ENCODE results near the gene CERCAM.

Gene CERCAM

DNA sequence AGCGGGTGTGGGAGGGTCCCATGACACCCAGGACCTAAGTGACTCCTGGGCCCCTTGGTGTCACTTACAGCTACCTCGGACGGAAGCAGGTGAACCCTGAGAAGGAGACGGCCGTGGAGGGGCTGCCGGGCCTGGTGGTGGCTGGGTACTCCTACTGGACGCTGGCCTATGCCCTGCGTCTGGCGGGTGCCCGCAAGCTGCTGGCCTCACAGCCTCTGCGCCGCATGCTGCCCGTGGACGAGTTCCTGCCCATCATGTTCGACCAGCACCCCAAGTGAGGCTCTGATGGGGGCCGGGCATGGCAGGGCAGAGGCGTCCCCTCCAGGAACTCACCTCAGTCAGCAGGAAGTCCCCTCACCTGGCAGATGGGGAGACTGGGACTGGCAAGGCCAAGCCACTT lies 13.7 kb downstream of the CERCAM start:
- Histone ChIP-seq H3K4me1 (ENCODE audit: insufficient read depth, low read length, severe bottlenecking) (no peaks in the 10 kb centered on the region), H4K20me1 (ENCODE audit: insufficient read depth, low read length) (no peaks in the 10 kb centered on the region), H3K9me3 (ENCODE audit: low read length) (no peaks in the 10 kb centered on the region), H3K9ac (ENCODE audit: low read length) (no peak overlapping the region), H3K4me2 (ENCODE audit: low read length) (no peak overlapping the region), H3K4me3 (ENCODE audit: low read depth, low read length, poor library complexity, severe bottlenecking) (no peak overlapping the region), H3K27ac (ENCODE audit: low read depth, low read length, poor library complexity, severe bottlenecking) (no peak overlapping the region), H2AFZ (ENCODE audit: low read length) (no peak overlapping the region), H3K36me3 (ENCODE audit: insufficient read depth, low read length) (no peaks in the 10 kb centered on the region), H3K79me2 (ENCODE audit: insufficient read depth, low read length) (no peaks in the 10 kb centered on the region), H3K9me2 (ENCODE audit: low read depth, low read length) (no peaks in the 10 kb centered on the region), H3K27me3 (ENCODE audit: insufficient read depth, low read length) (0 out of 2 replicates have a peak, but pooled peaks cover 4% of the 10 kb centered on the region), H3F3A (ENCODE audit: insufficient read depth, low read length) (no peaks in the 10 kb centered on the region)
- TF ChIP-seq, protein P1, sequence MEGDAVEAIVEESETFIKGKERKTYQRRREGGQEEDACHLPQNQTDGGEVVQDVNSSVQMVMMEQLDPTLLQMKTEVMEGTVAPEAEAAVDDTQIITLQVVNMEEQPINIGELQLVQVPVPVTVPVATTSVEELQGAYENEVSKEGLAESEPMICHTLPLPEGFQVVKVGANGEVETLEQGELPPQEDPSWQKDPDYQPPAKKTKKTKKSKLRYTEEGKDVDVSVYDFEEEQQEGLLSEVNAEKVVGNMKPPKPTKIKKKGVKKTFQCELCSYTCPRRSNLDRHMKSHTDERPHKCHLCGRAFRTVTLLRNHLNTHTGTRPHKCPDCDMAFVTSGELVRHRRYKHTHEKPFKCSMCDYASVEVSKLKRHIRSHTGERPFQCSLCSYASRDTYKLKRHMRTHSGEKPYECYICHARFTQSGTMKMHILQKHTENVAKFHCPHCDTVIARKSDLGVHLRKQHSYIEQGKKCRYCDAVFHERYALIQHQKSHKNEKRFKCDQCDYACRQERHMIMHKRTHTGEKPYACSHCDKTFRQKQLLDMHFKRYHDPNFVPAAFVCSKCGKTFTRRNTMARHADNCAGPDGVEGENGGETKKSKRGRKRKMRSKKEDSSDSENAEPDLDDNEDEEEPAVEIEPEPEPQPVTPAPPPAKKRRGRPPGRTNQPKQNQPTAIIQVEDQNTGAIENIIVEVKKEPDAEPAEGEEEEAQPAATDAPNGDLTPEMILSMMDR (IDR thresholded peaks at IDR 0.05; ENCODE audit: low read length): no peak
- no peak for TF ChIP-seq EZH2 (IDR thresholded peaks at IDR 0.05; ENCODE audit: borderline replicate concordance, low read length)

DNA sequence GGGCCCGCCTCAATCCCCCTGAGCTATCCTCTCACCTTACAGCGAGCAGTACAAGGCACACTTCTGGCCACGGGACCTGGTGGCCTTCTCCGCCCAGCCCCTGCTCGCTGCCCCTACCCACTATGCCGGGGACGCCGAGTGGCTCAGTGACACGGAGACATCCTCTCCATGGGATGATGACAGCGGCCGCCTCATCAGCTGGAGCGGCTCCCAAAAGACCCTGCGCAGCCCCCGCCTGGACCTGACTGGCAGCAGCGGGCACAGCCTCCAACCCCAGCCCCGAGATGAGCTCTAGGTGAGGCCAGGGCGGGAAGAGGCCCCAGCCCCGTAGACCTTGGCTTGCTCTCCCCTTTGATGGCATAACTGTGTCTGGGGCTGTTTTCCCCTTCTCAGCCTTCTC lies 15.0 kb downstream of the CERCAM start:
- no peaks in the 10 kb centered on the region for H3K79me2 ChIP-seq (ENCODE audit: insufficient read depth, low read length)
- no peaks in the 10 kb centered on the region for H3K9me3 ChIP-seq (ENCODE audit: low read length)
- no peaks in the 10 kb centered on the region for H3K9me2 ChIP-seq (ENCODE audit: low read depth, low read length)
- H3F3A ChIP-seq (ENCODE audit: insufficient read depth, low read length): no peaks in the 10 kb centered on the region
- 0 out of 2 replicates have a peak, but pooled peaks cover 4% of the 10 kb centered on the region for H3K27me3 ChIP-seq (ENCODE audit: insufficient read depth, low read length)
- H3K27ac ChIP-seq (ENCODE audit: low read depth, low read length, poor library complexity, severe bottlenecking): no peak overlapping the region
- no peaks in the 10 kb centered on the region for H3K36me3 ChIP-seq (ENCODE audit: insufficient read depth, low read length)
- TF ChIP-seq, protein P1 (IDR thresholded peaks at IDR 0.05; ENCODE audit: low read length): no peak
- TF ChIP-seq EZH2 (IDR thresholded peaks at IDR 0.05; ENCODE audit: borderline replicate concordance, low read length): no peak
- no peaks in the 10 kb centered on the region for H3K4me1 ChIP-seq (ENCODE audit: insufficient read depth, low read length, severe bottlenecking)
- no peak overlapping the region for H3K9ac ChIP-seq (ENCODE audit: low read length)
- no peak overlapping the region for H3K4me3 ChIP-seq (ENCODE audit: low read depth, low read length, poor library complexity, severe bottlenecking)
- no peaks in the 10 kb centered on the region for H4K20me1 ChIP-seq (ENCODE audit: insufficient read depth, low read length)
- H2AFZ ChIP-seq (ENCODE audit: low read length): no peak overlapping the region
- no peak overlapping the region for H3K4me2 ChIP-seq (ENCODE audit: low read length)

DNA sequence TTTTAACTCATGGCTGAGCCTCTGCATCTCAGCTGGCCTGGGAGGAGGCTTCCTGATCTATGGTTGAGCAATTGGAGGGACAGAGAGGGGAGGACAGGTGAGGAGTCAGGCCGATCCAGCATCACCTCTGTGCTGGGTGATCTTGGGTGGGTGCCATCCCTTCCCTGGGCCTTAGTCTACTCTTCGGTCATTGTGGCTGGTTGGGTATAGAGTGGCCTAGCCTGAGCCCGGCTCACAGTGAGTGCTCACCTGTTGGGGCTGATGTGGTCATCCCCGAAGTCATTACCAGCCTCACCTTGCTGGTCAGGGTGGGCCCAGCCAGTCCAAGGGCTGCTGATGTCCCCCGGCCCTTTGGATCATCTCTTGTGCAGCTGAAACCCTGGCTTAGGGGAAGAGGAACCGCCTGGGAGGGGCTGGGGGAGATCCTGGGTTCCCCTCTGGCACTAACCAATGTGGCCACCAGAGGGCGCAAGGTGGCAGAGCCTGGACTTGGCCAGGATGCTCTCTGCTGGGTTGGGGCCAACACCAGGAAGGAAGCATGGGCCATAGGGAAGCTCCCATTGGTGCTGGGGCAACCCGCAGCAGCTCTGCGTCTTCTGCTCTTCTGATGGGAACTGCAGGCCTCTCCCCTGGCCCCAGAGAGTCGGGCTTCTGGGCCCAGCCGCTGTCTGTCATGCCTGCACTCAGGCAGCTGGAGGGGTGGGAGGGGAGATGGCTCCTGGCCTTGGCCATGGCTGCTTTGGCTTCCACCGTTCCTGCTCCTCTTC lies 17.9 kb downstream of the CERCAM start:
- Histone ChIP-seq H4K20me1 (ENCODE audit: insufficient read depth, low read length) (no peaks in the 10 kb centered on the region), H3K9me3 (ENCODE audit: low read length) (no peaks in the 10 kb centered on the region), H3K27ac (ENCODE audit: low read depth, low read length, poor library complexity, severe bottlenecking) (no peak overlapping the region), H3K27me3 (ENCODE audit: insufficient read depth, low read length) (no peaks in the 10 kb centered on the region), H3K9ac (ENCODE audit: low read length) (no peak overlapping the region), H3K4me1 (ENCODE audit: insufficient read depth, low read length, severe bottlenecking) (no peaks in the 10 kb centered on the region), H3K36me3 (ENCODE audit: insufficient read depth, low read length) (no peaks in the 10 kb centered on the region), H2AFZ (ENCODE audit: low read length) (no peak overlapping the region), H3K79me2 (ENCODE audit: insufficient read depth, low read length) (no peaks in the 10 kb centered on the region), H3K9me2 (ENCODE audit: low read depth, low read length) (no peaks in the 10 kb centered on the region), H3K4me2 (ENCODE audit: low read length) (no peak overlapping the region), H3K4me3 (ENCODE audit: low read depth, low read length, poor library complexity, severe bottlenecking) (no peak overlapping the region), H3F3A (ENCODE audit: insufficient read depth, low read length) (no peaks in the 10 kb centered on the region)
- TF ChIP-seq EZH2 (IDR thresholded peaks at IDR 0.05; ENCODE audit: borderline replicate concordance, low read length): no peak
- TF ChIP-seq, protein P1 (IDR thresholded peaks at IDR 0.05; ENCODE audit: low read length): peak; percentile 87
